AG09319 (cell line): ENCODE measurements around the gene CDK15.
"Not testable (repeated sequence)": the region's sequence is repeated elsewhere in the genome, so short reads cannot be mapped to it uniquely, and the experiment has no call there.

Source experiments
- DNase-seq: peaks from one replicate; pipeline ENCODE4 v3.0.0-alpha.2; 2010; ENCODE audit warnings: low read depth; ENCODE audit errors: extremely low read depth
- CTCF ChIP-seq: IDR thresholded peaks from 2 replicates; pipeline ENCODE4 v1.5.1; 2011; ENCODE audit warnings: low read depth, mild to moderate bottlenecking, inconsistent platforms, low read length, moderate library complexity

CDK15 gene

GRCh38 chr2:201806442-201807170 lies at the start of gene CDK15:
TSS of gene CDK15 (plus strand) at chr2:201806537. CDS start at chr2:201806665, 128 bp downstream.
- no peak for TF ChIP-seq CTCF
- no peak for DNase-seq

GRCh38 chr2:201758234-201758633 lies 48.1 kb upstream of the CDK15 start:
- DNase-seq = no peak
- no peak for TF ChIP-seq CTCF

GRCh38 chr2:201758873-201759272 lies 47.5 kb upstream of the CDK15 start:
- DNase-seq = no peak
- no peak for TF ChIP-seq CTCF

GRCh38 chr2:201759567-201759966 lies 46.8 kb upstream of the CDK15 start:
- TF ChIP-seq CTCF = no peak
- no peak for DNase-seq

- no peak for DNase-seq
- TF ChIP-seq CTCF = no peak
Observed at GRCh38 chr2:201761101-201761500, 45.2 kb upstream of the CDK15 start.

- not testable (repeated sequence) for DNase-seq
Observed at GRCh38 chr2:201764469-201764868, 41.9 kb upstream of the CDK15 start.

GRCh38 chr2:201765799-201766198 lies 40.5 kb upstream of the CDK15 start:
- TF ChIP-seq CTCF = no peak
- DNase-seq = no peak

GRCh38 chr2:201768918-201769317 lies 37.4 kb upstream of the CDK15 start:
- TF ChIP-seq CTCF = no peak
- no peak for DNase-seq
